T-cell (primary cell): Measurements from ENCODE around the gene CNTNAP2. TPM values are rescaled to one million over a fixed set of nuclear protein-coding genes. Genes with fewer than 3 reads are reported as not detected.

Experiments used
- ATAC-seq, 4 experiments: fragments of 200-7000 bp in 3 of 4; fragments of 150-1000 bp in 1 of 4; cut with Tn5 transposase; replicated peaks in 1 of 4; 1 replicate in 3 of 4; 2 replicates in 1 of 4; pipeline ENCODE4 v1.10.0; 2021; ENCODE audit warnings: moderate library complexity in 3 of 4, mild to moderate bottlenecking in 2 of 4, moderate number of reproducible peaks in 1 of 4
- CTCF ChIA-PET, 2 donors: fragments of 300-600 bp; sonication (Branson Sonifier 250); formaldehyde crosslinking; loops; one replicate each; lab custom pipeline; 2022; ENCODE audit warnings: antibody characterized with exemption in 2 of 2; lab: Charles Lee
- POLR2A ChIA-PET, 2 donors: fragments of 300-600 bp; sonication (Branson Sonifier 250); formaldehyde crosslinking; loops; one replicate each; lab custom pipeline; 2022; ENCODE audit warnings: antibody characterized with exemption in 2 of 2; lab: Charles Lee
- DNase-seq, 35 experiments: peaks; one replicate each; pipeline versions ENCODE4 v3.0.0 to v3.0.0-alpha.2; 2013 to 2023
- H3K27ac ChIP-seq: one replicate; pipeline ENCODE4 v1.5.1; 2013; ENCODE audit warnings: low read length
- H3K27me3 ChIP-seq, 2 experiments: replicated peaks in 1 of 2; 1 replicate in 1 of 2; 2 replicates in 1 of 2; pipeline versions ENCODE4 v1.6.1 to v1.7.0; 2013; ENCODE audit warnings: low read length in 1 of 2, mixed read lengths in 1 of 2; ENCODE audit not compliant: control insufficient read depth in 2 of 2, insufficient read depth in 2 of 2; ENCODE audit errors: extremely low read depth in 1 of 2
- H3K36me3 ChIP-seq, 2 donors: 1 replicate in 1 of 2; 2 replicates in 1 of 2; pipeline versions ENCODE4 v1.6.1 to v1.7.0; 2013; ENCODE audit warnings: low read length in 1 of 2; ENCODE audit not compliant: control insufficient read depth in 2 of 2, insufficient read depth in 1 of 2; ENCODE audit errors: extremely low read depth in 1 of 2
- H3K4me1 ChIP-seq, 2 experiments: 1 replicate in 1 of 2; 2 replicates in 1 of 2; pipeline versions ENCODE4 v1.6.1 to v1.7.0; 2013; ENCODE audit warnings: low read length in 2 of 2, mixed read lengths in 1 of 2; ENCODE audit not compliant: insufficient read depth in 2 of 2, control insufficient read depth in 1 of 2; ENCODE audit errors: extremely low read depth in 1 of 2
- H3K4me3 ChIP-seq, 2 donors: 1 replicate in 1 of 2; 2 replicates in 1 of 2; pipeline versions ENCODE4 v1.5.1 to v1.7.0; 2013; ENCODE audit warnings: mild to moderate bottlenecking in 2 of 2, low read length in 1 of 2, moderate library complexity in 1 of 2; ENCODE audit not compliant: control insufficient read depth in 1 of 2; ENCODE audit errors: extremely low read depth in 1 of 2
- H3K9me3 ChIP-seq: 2 replicates; pipeline ENCODE4 v1.7.0; 2013
- H3K27ac Mint-ChIP-seq, 2 donors: one replicate each; pipeline ENCODE4 v1.8.0; 2020 to 2021; ENCODE audit warnings: mild to moderate bottlenecking in 2 of 2, mixed read lengths in 2 of 2
- H3K27me3 Mint-ChIP-seq, 2 donors: one replicate each; pipeline ENCODE4 v1.8.0; 2021 to 2022; ENCODE audit warnings: mixed read lengths in 2 of 2
- H3K36me3 Mint-ChIP-seq: one replicate; pipeline ENCODE4 v1.8.0; 2021; ENCODE audit warnings: mixed read lengths
- H3K4me1 Mint-ChIP-seq, 3 donors: one replicate each; pipeline ENCODE4 v1.8.0; 2020 to 2022; ENCODE audit warnings: mixed read lengths in 3 of 3, mild to moderate bottlenecking in 1 of 3
- H3K4me3 Mint-ChIP-seq, 3 donors: one replicate each; pipeline ENCODE4 v1.8.0; 2020 to 2022; ENCODE audit warnings: mild to moderate bottlenecking in 3 of 3, mixed read lengths in 3 of 3, moderate library complexity in 3 of 3
- H3K9me3 Mint-ChIP-seq, 3 donors: one replicate each; pipeline ENCODE4 v1.8.0; 2020 to 2022; ENCODE audit warnings: mixed read lengths in 3 of 3
- WGBS: methylation state at CpG from one replicate; pipeline ENCODE4 v1.1.5; 2013; ENCODE audit warnings: missing lambda C conversion rate; ENCODE audit not compliant: insufficient coverage; 5-methylcytosine and 5-hydroxymethylcytosine counted together
- total RNA-seq, 35 experiments: library from RNA in 6 of 35; stranded (reverse) in 6 of 35; fragments of 120-200 nt in 1 of 35; gene quantifications; one replicate each; pipeline versions ENCODE4 v1.2.1 to v1.2.4 and lab custom pipeline; 2013 to 2026

Gene CNTNAP2
- total RNA-seq, 5 donors from 2014 or later (not counting 1 experiment from before 2014, with no cell fraction given) = 0.15 to 0.72 (median 0.21) TPM

GRCh38 chr7:148334441-148334956 lies 2217.9 kb downstream of the CNTNAP2 start:
- Mint-ChIP-seq H3K4me1 (peaks cover 10% of the 10 kb centered on the region in 3 donors), H3K27me3 (peaks cover 46 to 62% of the 10 kb centered on the region in 2 donors), H3K36me3 (no peaks in the 10 kb centered on the region), H3K4me3 (no peak overlapping the region), H3K27ac (no peak overlapping the region), H3K9me3 (peaks cover 0 to 22% (median 0%) of the 10 kb centered on the region in 3 donors)
- H3K36me3 ChIP-seq = no peaks in the 10 kb centered on the region
- H3K4me3 ChIP-seq = no peak overlapping the region
- ChIA-PET POLR2A (no interaction called here), CTCF (no interaction called here)
- H3K27me3 ChIP-seq = peaks cover 4 to 22% of the 10 kb centered on the region in 2 experiments
- no peak for ATAC-seq
- no peaks in the 10 kb centered on the region for H3K9me3 ChIP-seq
- DNase-seq = no peak
- peaks cover 0 to 6% of the 10 kb centered on the region in 2 experiments for H3K4me1 ChIP-seq
- H3K27ac ChIP-seq = no peak overlapping the region
- WGBS = 100% methylated on average over 1 of the region's 1 CpG

- H3K4me3 Mint-ChIP-seq = no peak overlapping the region
- peaks cover 0 to 18% (median 0%) of the 10 kb centered on the region in 3 donors for H3K9me3 Mint-ChIP-seq
- Histone ChIP-seq H3K27me3 (peaks cover 4 to 26% of the 10 kb centered on the region in 2 experiments), H3K4me1 (peaks cover 0 to 9% of the 10 kb centered on the region in 2 experiments), H3K36me3 (no peaks in the 10 kb centered on the region), H3K4me3 (no peak overlapping the region), H3K9me3 (no peaks in the 10 kb centered on the region), H3K27ac (no peak overlapping the region)
- H3K27me3 Mint-ChIP-seq = peaks cover 50 to 67% of the 10 kb centered on the region in 2 donors
- no peak overlapping the region for H3K27ac Mint-ChIP-seq
- no peaks in the 10 kb centered on the region for H3K36me3 Mint-ChIP-seq
- WGBS = 73% methylated on average over 2 of the region's 6 CpGs
- H3K4me1 Mint-ChIP-seq = peaks cover 14 to 15% (median 14%) of the 10 kb centered on the region in 3 donors
- ATAC-seq (no peak), DNase-seq (no peak)
- CTCF ChIA-PET = no interaction called here
- POLR2A ChIA-PET = no interaction called here
These were observed 2218.5 kb downstream of the CNTNAP2 start for GRCh38 chr7:148334959-148335577.

- ChIA-PET POLR2A (no interaction called here), CTCF (no interaction called here)
- Histone ChIP-seq H3K9me3 (no peaks in the 10 kb centered on the region), H3K4me3 (no peak overlapping the region), H3K27me3 (peaks cover 4 to 26% of the 10 kb centered on the region in 2 experiments), H3K27ac (no peak overlapping the region), H3K36me3 (no peaks in the 10 kb centered on the region), H3K4me1 (peaks cover 0 to 9% of the 10 kb centered on the region in 2 experiments)
- Mint-ChIP-seq H3K4me1 (peaks cover 15 to 17% (median 15%) of the 10 kb centered on the region in 3 donors), H3K9me3 (peaks cover 0 to 10% (median 0%) of the 10 kb centered on the region in 3 donors), H3K27ac (no peak overlapping the region), H3K36me3 (no peaks in the 10 kb centered on the region), H3K4me3 (no peak overlapping the region), H3K27me3 (peaks cover 57 to 75% of the 10 kb centered on the region in 2 donors)
- no peak for ATAC-seq
- DNase-seq = no peak
- no CpG with 5 or more reads among the region's 1 CpG for WGBS
These were observed 2219.2 kb downstream of the CNTNAP2 start for GRCh38 chr7:148335790-148336189.

- Mint-ChIP-seq H3K4me3 (no peak overlapping the region), H3K27ac (no peak overlapping the region), H3K9me3 (peaks cover 0 to 4% (median 0%) of the 10 kb centered on the region in 3 donors), H3K27me3 (peaks cover 60 to 78% of the 10 kb centered on the region in 2 donors), H3K36me3 (no peaks in the 10 kb centered on the region), H3K4me1 (peaks cover 15 to 17% (median 15%) of the 10 kb centered on the region in 3 donors)
- Histone ChIP-seq H3K36me3 (no peaks in the 10 kb centered on the region), H3K9me3 (no peaks in the 10 kb centered on the region), H3K4me1 (peaks cover 0 to 9% of the 10 kb centered on the region in 2 experiments), H3K4me3 (no peak overlapping the region), H3K27ac (no peak overlapping the region), H3K27me3 (peaks cover 4 to 26% of the 10 kb centered on the region in 2 experiments)
- no peak for DNase-seq
- ATAC-seq = no peak
- no CpG with 5 or more reads among the region's 3 CpGs for WGBS
- ChIA-PET POLR2A (no interaction called here), CTCF (no interaction called here)
These were observed 2219.8 kb downstream of the CNTNAP2 start for GRCh38 chr7:148336411-148336810.

GRCh38 chr7:148337246-148337965 lies 2220.8 kb downstream of the CNTNAP2 start:
- no peak for ATAC-seq
- WGBS = 69% methylated on average over 7 of the region's 11 CpGs
- no peak overlapping the region for H3K27ac Mint-ChIP-seq

GRCh38 chr7:148337995-148338747 lies 2221.6 kb downstream of the CNTNAP2 start:
- Mint-ChIP-seq H3K4me3 (peak overlapping the region in 1 of 3 donors; percentile 70), H3K36me3 (no peaks in the 10 kb centered on the region), H3K27me3 (peaks cover 71 to 86% of the 10 kb centered on the region in 2 donors), H3K9me3 (no peaks in the 10 kb centered on the region), H3K27ac (peak overlapping the region in 1 of 2 donors; percentile 5), H3K4me1 (peaks cover 15 to 17% (median 15%) of the 10 kb centered on the region in 3 donors)
- H3K4me1 ChIP-seq = peaks cover 0 to 9% of the 10 kb centered on the region in 2 experiments
- ATAC-seq = no peak
- WGBS = no CpG with 5 or more reads among the region's 5 CpGs
- no peak overlapping the region for H3K27ac ChIP-seq
- DNase-seq = no peak
- H3K27me3 ChIP-seq = peaks cover 4 to 28% of the 10 kb centered on the region in 2 experiments
- POLR2A ChIA-PET = interaction anchor here in 1 of 2 donors (0.6 kb wide), 1 partner anchor 21 kb away, joined by 5 read pairs; no protein-coding TSS in a partner anchor
- CTCF ChIA-PET = no interaction called here
- no peaks in the 10 kb centered on the region for H3K9me3 ChIP-seq
- H3K4me3 ChIP-seq = no peak overlapping the region
- no peaks in the 10 kb centered on the region for H3K36me3 ChIP-seq

More at GRCh38 chr7:148337246-148337965, 2220.8 kb downstream of the CNTNAP2 start:
- peaks cover 0 to 9% of the 10 kb centered on the region in 2 experiments for H3K4me1 ChIP-seq
- no peaks in the 10 kb centered on the region for H3K9me3 ChIP-seq
- H3K27ac ChIP-seq = no peak overlapping the region
- DNase-seq = no peak
- H3K36me3 ChIP-seq = no peaks in the 10 kb centered on the region
- Mint-ChIP-seq H3K4me1 (peaks cover 15 to 17% (median 15%) of the 10 kb centered on the region in 3 donors), H3K36me3 (no peaks in the 10 kb centered on the region), H3K4me3 (no peak overlapping the region), H3K27me3 (peaks cover 63 to 84% of the 10 kb centered on the region in 2 donors), H3K9me3 (no peaks in the 10 kb centered on the region)
- ChIA-PET POLR2A (interaction anchor here in 1 of 2 donors (0.6 kb wide), 1 partner anchor 20 kb away, joined by 5 read pairs; no protein-coding TSS in a partner anchor), CTCF (no interaction called here)
- H3K4me3 ChIP-seq = no peak overlapping the region
- H3K27me3 ChIP-seq = peaks cover 4 to 28% of the 10 kb centered on the region in 2 experiments
